ENCODE measurements around the gene SCAMP4. TPM values are rescaled to one million over a fixed set of nuclear protein-coding genes. Genes with fewer than 3 reads are reported as not detected.
A peak's percentile ranks its signal among the peaks of the same experiment; 100 is the strongest.

SCAMP4 gene
- total and polyA plus RNA-seq, 9 of the 15 experiments (the other 6 are each of a cell fraction or from before 2014, with no cell fraction given), result 0.81 to 45.9 (median 12.8) TPM

GRCh38 chr19:1905863-1906375, 720 bp downstream of the SCAMP4 start (continued):
- TF ChIP-seq NR2F6 (CRISPR knock-in tag; IDR thresholded peaks at IDR 0.05), result no peak
- 0 out of 2 replicates have a peak, but pooled peaks have one; percentile 32 for TF ChIP-seq THRAP3 (IDR thresholded peaks at IDR 0.05; ENCODE audit: borderline replicate concordance)
- TF ChIP-seq KLF1 (tag; IDR thresholded peaks at IDR 0.05), result no peak; the same call in 1 of the 2 replicates
- TF ChIP-seq THAP7 (CRISPR knock-in tag; IDR thresholded peaks at IDR 0.05), result no peak
- TF ChIP-seq KDM2B (CRISPR knock-in tag; IDR thresholded peaks at IDR 0.05), result no peak
- 0 out of 2 replicates have a peak, but pooled peaks have one; percentile 9 for TF ChIP-seq OTX1 (CRISPR knock-in tag; IDR thresholded peaks at IDR 0.05)
- 0 out of 2 replicates have a peak, but pooled peaks have one; percentile 70 for TF ChIP-seq KLF6 (CRISPR knock-in tag; IDR thresholded peaks at IDR 0.05; ENCODE audit: borderline replicate concordance)
- TF ChIP-seq LARP7 (IDR thresholded peaks at IDR 0.05), result peak; percentile 31; the same call in 1 of the 2 replicates
- no peak for TF ChIP-seq SLC30A9 (CRISPR knock-in tag; IDR thresholded peaks at IDR 0.05)
- no peak for TF ChIP-seq ZBED1 (IDR thresholded peaks at IDR 0.05)
- no peak for TF ChIP-seq ELK3 (CRISPR knock-in tag; IDR thresholded peaks at IDR 0.05)
- no peak for TF ChIP-seq POU5F1 (IDR thresholded peaks at IDR 0.05; ENCODE audit: borderline replicate concordance, low read depth, low read length, partially characterized antibody)
- no peak; the same call in 1 of the 2 replicates for TF ChIP-seq BCOR (IDR thresholded peaks at IDR 0.05)
- no peak for TF ChIP-seq KDM1A (IDR thresholded peaks at IDR 0.05)
- no peak for TF ChIP-seq ZC3H8 (IDR thresholded peaks at IDR 0.05)
- no peak for TF ChIP-seq ZNF274 (IDR thresholded peaks at IDR 0.05; ENCODE audit: borderline replicate concordance, low read depth, low read length)
- TF ChIP-seq DLX4 (CRISPR knock-in tag; IDR thresholded peaks at IDR 0.05), result no peak
- no peak for TF ChIP-seq ZNF445 (CRISPR knock-in tag; IDR thresholded peaks at IDR 0.05; ENCODE audit: low read depth)
- TF ChIP-seq ZFX (CRISPR knock-in tag; IDR thresholded peaks at IDR 0.05), result no peak
- no peak for TF ChIP-seq ZBTB26 (CRISPR knock-in tag; IDR thresholded peaks at IDR 0.05)
- TF ChIP-seq ASH1L (IDR thresholded peaks at IDR 0.05; ENCODE audit: borderline replicate concordance, low read depth, partially characterized antibody), result no peak
- TF ChIP-seq ZNF140 (CRISPR knock-in tag; IDR thresholded peaks at IDR 0.05), result no peak
- peak; percentile 24 to 78; a peak in 1 of 4 replicates for TF ChIP-seq ARNT (IDR thresholded peaks at IDR 0.05)
- TF ChIP-seq SMAD3 (CRISPR knock-in tag; conservative IDR thresholded peaks at IDR 0.05), result 0 out of 2 replicates have a peak, but pooled peaks have one; percentile 43
- no peak for TF ChIP-seq RBM14 (IDR thresholded peaks at IDR 0.05; ENCODE audit: borderline replicate concordance, insufficient read depth, low read depth, low read length)
- no peak for TF ChIP-seq POLR2AphosphoS5 (IDR thresholded peaks at IDR 0.05; ENCODE audit: control insufficient read depth, insufficient read depth, low read depth, low read length)
- TF ChIP-seq MYNN (IDR thresholded peaks at IDR 0.05), result no peak
- TF ChIP-seq MYNN (CRISPR knock-in tag; IDR thresholded peaks at IDR 0.05), result no peak
- no peak for TF ChIP-seq RFX1 (IDR thresholded peaks at IDR 0.05)
- TF ChIP-seq TBP (optimal IDR thresholded peaks at IDR 0.05; ENCODE audit: low read depth, low read length), result no peak

All from K562 (cell line).